Activated T-cell treated with anti-CD3 and anti-CD28 coated beads, Interleukin-2, amount 50 U/mL, for 72 hours (primary cell): ENCODE results near the gene UBAC1. TPM values are rescaled to one million over a fixed set of nuclear protein-coding genes. Genes with fewer than 3 reads are reported as not detected.
A peak's percentile ranks its signal among the peaks of the same experiment; 100 is the strongest.

Experiments
- ATAC-seq, 2 donors: fragments of 150-1000 bp; cut with Tn5 transposase; replicated peaks in 1 of 2; 2 replicates each; pipeline ENCODE4 v1.10.0; 2021; ENCODE audit warnings: moderate library complexity in 2 of 2, mild to moderate bottlenecking in 1 of 2
- DNase-seq, 2 donors: peaks; one replicate each; pipeline ENCODE4 v3.0.0; 2021 to 2022; ENCODE audit warnings: mixed read lengths in 1 of 2
- H3K27ac Mint-ChIP-seq: one replicate; pipeline ENCODE4 v1.8.0; 2022; ENCODE audit warnings: mild to moderate bottlenecking, moderate library complexity, mixed read lengths
- H3K27me3 Mint-ChIP-seq: one replicate; pipeline ENCODE4 v1.8.0; 2022; ENCODE audit warnings: low read depth, mixed read lengths
- H3K36me3 Mint-ChIP-seq, 2 donors: one replicate each; pipeline ENCODE4 v1.8.0; 2022; ENCODE audit warnings: mixed read lengths in 2 of 2, mild to moderate bottlenecking in 1 of 2; ENCODE audit not compliant: insufficient read depth in 2 of 2
- H3K4me1 Mint-ChIP-seq: one replicate; pipeline ENCODE4 v1.8.0; 2022; ENCODE audit warnings: low read depth, mixed read lengths
- H3K4me3 Mint-ChIP-seq, 2 donors: one replicate each; pipeline ENCODE4 v1.8.0; 2022; ENCODE audit warnings: mild to moderate bottlenecking in 2 of 2, mixed read lengths in 2 of 2, moderate library complexity in 2 of 2
- H3K9me3 Mint-ChIP-seq, 2 donors: one replicate each; pipeline ENCODE4 v1.8.0; 2022; ENCODE audit warnings: mixed read lengths in 2 of 2
- total RNA-seq, 2 donors: library from RNA; stranded (reverse); gene quantifications; one replicate each; pipeline ENCODE4 v1.2.3, GENCODE V29; 2022

The UBAC1 gene
- total RNA-seq, 2 donors from 2014 or later = 35.6 to 41.6 TPM

GRCh38 chr9:136002215-136002614 is 41.0 kb upstream of the UBAC1 start:
- Mint-ChIP-seq H3K27ac (no peak overlapping the region), H3K4me1 (no peaks in the 10 kb centered on the region), H3K9me3 (no peaks in the 10 kb centered on the region), H3K27me3 (no peaks in the 10 kb centered on the region), H3K4me3 (no peak overlapping the region), H3K36me3 (no peaks in the 10 kb centered on the region)
- DNase-seq = no peak
- no peak for ATAC-seq

- Mint-ChIP-seq H3K27me3 (no peaks in the 10 kb centered on the region), H3K4me1 (no peaks in the 10 kb centered on the region), H3K36me3 (no peaks in the 10 kb centered on the region), H3K4me3 (no peak overlapping the region), H3K27ac (no peak overlapping the region), H3K9me3 (no peaks in the 10 kb centered on the region)
- DNase-seq (no peak), ATAC-seq (no peak)
These were observed 40.1 kb upstream of the UBAC1 start for GRCh38 chr9:136001231-136001630.

DNA sequence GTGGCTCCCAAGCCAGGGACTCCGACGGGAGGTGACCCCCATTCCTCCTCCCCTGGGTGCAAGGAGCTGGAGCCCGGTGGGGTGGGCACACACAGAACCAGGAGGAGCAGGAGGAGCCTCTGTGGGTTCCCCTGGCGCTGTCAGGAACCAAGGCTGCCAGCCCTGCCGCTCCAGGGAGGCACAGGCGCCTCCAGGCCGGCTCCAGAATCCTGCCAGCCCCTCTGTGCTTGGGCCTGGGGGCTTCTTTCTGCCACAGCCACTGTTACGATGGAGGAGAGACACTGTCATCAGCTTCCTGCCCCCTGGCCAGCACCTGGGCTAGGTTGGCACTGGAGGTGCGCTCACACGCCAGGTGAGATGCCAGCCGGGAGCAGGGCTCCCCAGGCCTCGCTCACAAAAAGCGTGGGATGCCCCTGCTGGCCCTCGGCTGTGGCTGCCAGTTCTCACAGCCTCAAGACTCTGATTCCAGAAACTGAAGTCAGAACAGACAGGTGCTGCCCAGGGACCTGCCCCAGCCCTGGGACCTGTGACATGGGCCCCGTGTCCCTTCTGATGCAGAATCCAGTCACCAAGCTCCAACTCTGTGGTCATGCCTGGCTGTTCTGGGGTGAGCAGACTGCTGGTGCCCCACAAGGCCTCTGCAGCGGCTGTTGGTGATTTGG is 37.4 kb upstream of the UBAC1 start:
- Mint-ChIP-seq H3K9me3 (no peaks in the 10 kb centered on the region), H3K36me3 (no peaks in the 10 kb centered on the region), H3K4me1 (peaks cover 4% of the 10 kb centered on the region), H3K27me3 (no peaks in the 10 kb centered on the region), H3K4me3 (no peak overlapping the region), H3K27ac (no peak overlapping the region)
- ATAC-seq (no peak), DNase-seq (no peak)

GRCh38 chr9:135998016-135998380 is 36.8 kb upstream of the UBAC1 start:
- no peak overlapping the region for H3K27ac Mint-ChIP-seq
- H3K27me3 Mint-ChIP-seq = no peaks in the 10 kb centered on the region
- DNase-seq (no peak), ATAC-seq (no peak)
- H3K4me3 Mint-ChIP-seq = no peak overlapping the region
- H3K36me3 Mint-ChIP-seq = no peaks in the 10 kb centered on the region
- H3K4me1 Mint-ChIP-seq = peaks cover 4% of the 10 kb centered on the region
- H3K9me3 Mint-ChIP-seq = no peaks in the 10 kb centered on the region

GRCh38 chr9:135997090-135998015 is 36.2 kb upstream of the UBAC1 start:
- no peaks in the 10 kb centered on the region for H3K27me3 Mint-ChIP-seq
- no peak overlapping the region for H3K4me3 Mint-ChIP-seq
- no peak for DNase-seq
- H3K4me1 Mint-ChIP-seq = peaks cover 4% of the 10 kb centered on the region
- H3K9me3 Mint-ChIP-seq = no peaks in the 10 kb centered on the region
- no peaks in the 10 kb centered on the region for H3K36me3 Mint-ChIP-seq
- no peak for ATAC-seq
- H3K27ac Mint-ChIP-seq = no peak overlapping the region

DNA sequence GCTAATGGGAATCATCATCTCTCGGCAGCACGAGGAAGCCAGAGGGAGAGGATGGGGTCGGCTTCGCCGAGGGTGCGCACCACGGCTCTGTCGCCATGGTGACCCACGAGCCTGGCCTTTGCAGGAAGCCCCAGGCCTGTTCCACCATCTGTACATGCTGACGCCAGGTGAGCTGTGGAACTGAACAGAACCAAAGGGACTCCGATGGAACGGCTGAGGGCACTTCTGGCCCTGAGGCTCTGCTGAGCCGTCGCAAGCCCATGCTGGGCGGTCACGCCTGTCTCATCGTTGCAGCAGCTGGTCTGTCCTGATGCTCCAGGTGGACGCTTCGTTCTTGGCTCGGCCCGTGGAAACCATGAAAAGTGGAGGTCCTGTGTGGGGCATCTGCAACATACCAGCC is 34.6 kb upstream of the UBAC1 start:
- ATAC-seq (no peak), DNase-seq (no peak)
- Mint-ChIP-seq H3K4me3 (no peak overlapping the region), H3K4me1 (peaks cover 9% of the 10 kb centered on the region), H3K36me3 (no peaks in the 10 kb centered on the region), H3K9me3 (no peaks in the 10 kb centered on the region), H3K27me3 (no peaks in the 10 kb centered on the region), H3K27ac (no peak overlapping the region)

DNA sequence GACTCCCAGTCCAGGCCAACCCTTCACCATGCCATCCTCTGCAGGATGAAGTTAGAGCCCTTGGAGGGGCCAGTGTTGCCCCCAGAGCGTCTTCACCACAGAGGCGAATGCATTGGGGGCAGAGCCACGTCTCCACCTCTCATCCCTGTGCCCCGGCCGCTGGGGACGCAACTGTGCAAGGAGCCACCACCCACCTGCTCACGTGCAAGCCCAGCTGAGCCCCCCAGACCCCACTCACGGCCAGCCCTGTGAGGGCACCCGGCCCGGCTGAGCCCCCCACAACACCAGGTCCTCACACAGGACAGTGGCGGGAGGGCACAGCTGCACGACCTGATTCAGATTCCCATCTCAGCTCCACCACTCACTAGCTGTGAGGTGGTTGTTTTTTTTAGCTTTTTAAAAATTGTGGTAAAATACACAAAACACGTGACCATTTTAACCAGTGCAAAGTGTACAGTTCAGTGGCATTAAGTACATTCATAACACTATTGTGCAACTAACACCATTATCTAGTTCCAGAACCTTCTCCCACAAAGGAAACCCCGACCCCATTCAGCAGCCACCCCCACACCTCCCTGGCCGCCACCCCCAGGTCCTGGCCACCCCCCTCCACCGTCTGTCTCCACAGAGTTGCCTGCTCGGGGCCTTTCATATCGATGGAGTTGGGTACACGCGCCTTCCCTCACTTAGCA is 33.5 kb upstream of the UBAC1 start:
- no peaks in the 10 kb centered on the region for H3K36me3 Mint-ChIP-seq

DNA sequence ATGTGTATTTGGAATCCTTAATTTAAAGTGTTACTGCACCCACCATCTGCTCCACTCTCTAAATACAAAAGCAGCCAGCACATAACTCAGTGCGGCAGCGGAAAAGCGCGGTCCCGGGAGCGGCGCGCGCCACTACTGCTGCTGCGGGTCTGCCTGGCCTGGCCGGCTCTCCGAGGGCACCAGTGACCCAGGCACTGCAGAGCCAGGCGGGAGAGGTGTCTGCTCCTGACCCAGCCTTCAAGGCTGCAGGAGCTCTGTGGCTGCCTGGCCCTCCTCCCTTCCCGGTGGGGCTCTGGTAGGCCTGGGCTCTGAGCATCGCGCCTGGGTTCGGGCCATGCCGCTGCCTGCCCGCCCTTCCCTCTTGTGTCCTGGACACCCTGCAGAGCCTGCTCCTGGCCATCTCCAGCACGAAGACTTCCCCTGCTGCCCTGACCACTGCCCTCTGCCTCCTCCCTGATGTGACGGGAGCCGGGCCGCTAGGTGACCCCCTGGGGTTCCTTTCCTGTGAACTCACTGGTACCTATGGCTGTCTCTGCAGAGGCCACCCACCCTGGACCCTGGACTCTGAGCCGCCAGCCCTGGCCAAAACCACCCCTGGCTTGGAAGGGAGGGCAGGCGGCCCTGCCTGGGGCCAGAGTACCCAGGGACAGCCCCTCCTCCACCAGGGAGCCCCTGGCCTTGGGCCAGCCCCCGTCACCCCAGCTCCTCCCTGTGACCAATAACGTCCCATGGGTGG is 32.8 kb upstream of the UBAC1 start:
- ATAC-seq = no peak
- no peaks in the 10 kb centered on the region for H3K36me3 Mint-ChIP-seq

More for the DNA sequence above, 33.5 kb upstream of the UBAC1 start:
- H3K4me1 Mint-ChIP-seq = peaks cover 13% of the 10 kb centered on the region
- H3K9me3 Mint-ChIP-seq = no peaks in the 10 kb centered on the region
- ATAC-seq = no peak
- H3K27ac Mint-ChIP-seq = no peak overlapping the region
- H3K27me3 Mint-ChIP-seq = no peaks in the 10 kb centered on the region
- H3K4me3 Mint-ChIP-seq = no peak overlapping the region
- DNase-seq = no peak

GRCh38 chr9:135993409-135993742 is 32.2 kb upstream of the UBAC1 start:
- no peak overlapping the region for H3K4me3 Mint-ChIP-seq
- peaks cover 13% of the 10 kb centered on the region for H3K4me1 Mint-ChIP-seq
- H3K9me3 Mint-ChIP-seq = no peaks in the 10 kb centered on the region
- H3K27ac Mint-ChIP-seq = no peak overlapping the region
- H3K27me3 Mint-ChIP-seq = no peaks in the 10 kb centered on the region
- ATAC-seq (no peak), DNase-seq (no peak)
- no peaks in the 10 kb centered on the region for H3K36me3 Mint-ChIP-seq

More for the DNA sequence above, 32.8 kb upstream of the UBAC1 start:
- Mint-ChIP-seq H3K27me3 (no peaks in the 10 kb centered on the region), H3K4me3 (peak overlapping the region in 1 of 2 donors; percentile 40), H3K9me3 (no peaks in the 10 kb centered on the region), H3K4me1 (peaks cover 13% of the 10 kb centered on the region), H3K27ac (no peak overlapping the region)
- DNase-seq = no peak

DNA sequence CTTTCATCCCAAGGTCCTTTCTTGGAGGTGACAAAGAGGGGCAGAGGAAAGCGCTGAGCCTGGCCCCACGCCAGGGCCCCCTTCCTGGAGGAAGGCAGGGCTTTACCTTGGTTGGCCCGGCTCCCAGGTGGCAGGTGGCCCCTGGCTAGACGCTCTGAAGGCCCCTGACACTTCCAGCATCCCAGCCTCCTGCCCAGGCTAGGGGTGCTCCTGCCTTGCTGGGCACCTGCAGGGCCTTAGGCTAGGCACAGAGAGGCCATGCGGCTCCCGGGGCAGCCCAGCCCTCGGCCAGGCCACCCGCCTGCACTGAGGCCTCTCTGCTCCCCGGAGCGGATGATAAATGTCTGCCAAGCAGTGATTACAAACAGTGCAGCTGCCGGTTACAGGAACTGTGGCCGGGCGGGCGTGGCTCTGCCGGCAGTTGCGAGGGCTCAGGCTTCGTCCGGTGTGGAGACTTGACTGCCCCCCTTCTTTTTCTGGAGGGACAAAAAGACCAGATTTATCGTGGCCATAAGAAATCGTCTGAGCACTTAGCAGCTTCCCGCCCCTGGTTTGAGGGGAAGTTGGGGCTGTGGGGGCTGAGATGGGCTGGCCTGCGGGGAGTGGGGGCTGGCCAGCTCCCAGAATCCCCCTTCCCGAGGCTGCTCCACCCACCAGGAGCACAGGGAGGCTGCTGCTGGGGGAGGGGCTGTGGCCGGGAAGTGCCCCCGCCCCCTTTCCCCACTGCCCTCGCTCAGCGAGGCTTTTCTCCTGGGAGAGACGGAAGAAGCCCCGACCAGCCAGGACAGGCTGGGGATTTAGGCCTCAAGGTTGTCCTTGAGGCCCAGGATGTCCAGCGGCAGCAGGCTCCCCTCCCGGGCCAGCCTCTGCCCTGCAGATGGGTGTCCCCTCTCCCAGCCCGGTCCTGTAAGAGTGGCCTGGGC is 31.6 kb upstream of the UBAC1 start:
- Mint-ChIP-seq H3K4me1 (peaks cover 13% of the 10 kb centered on the region), H3K27me3 (no peaks in the 10 kb centered on the region), H3K27ac (no peak overlapping the region)

GRCh38 chr9:135991771-135992170 is 30.6 kb upstream of the UBAC1 start:
- H3K4me1 Mint-ChIP-seq = peaks cover 13% of the 10 kb centered on the region
- no peaks in the 10 kb centered on the region for H3K27me3 Mint-ChIP-seq
- H3K4me3 Mint-ChIP-seq = peak overlapping the region; percentile 36
- DNase-seq (no peak), ATAC-seq (no peak)
- H3K9me3 Mint-ChIP-seq = no peaks in the 10 kb centered on the region
- H3K27ac Mint-ChIP-seq = peak overlapping the region; percentile 70
- H3K36me3 Mint-ChIP-seq = no peaks in the 10 kb centered on the region

More for the DNA sequence above, 31.6 kb upstream of the UBAC1 start:
- Mint-ChIP-seq H3K36me3 (no peaks in the 10 kb centered on the region), H3K4me3 (peak overlapping the region; percentile 46 to 55), H3K9me3 (no peaks in the 10 kb centered on the region)
- ATAC-seq (peak; percentile 66 to 77), DNase-seq (peak; percentile 47 to 67)
